Mesenchymal stem cell (in vitro differentiated cells and primary cell): Measurements from ENCODE around the gene DHH.

ENCODE experiments used
- DNase-seq: peaks from one replicate; pipeline ENCODE4 v3.0.0-alpha.2; 2013
- H2AFZ ChIP-seq: one replicate; pipeline ENCODE4 v1.6.1; 2013; ENCODE audit warnings: low read depth, mild to moderate bottlenecking, control low read depth, inconsistent platforms, low read length, moderate library complexity
- H2AK5ac ChIP-seq: 2 replicates; pipeline ENCODE4 v1.6.1; 2013; ENCODE audit warnings: low read length, moderate library complexity, mild to moderate bottlenecking, inconsistent platforms; ENCODE audit not compliant: severe bottlenecking
- H2BK120ac ChIP-seq: one replicate; pipeline ENCODE4 v1.6.1; 2013; ENCODE audit warnings: low read depth, mild to moderate bottlenecking, inconsistent platforms, low read length, moderate library complexity
- H2BK12ac ChIP-seq, 2 experiments: one replicate each; pipeline ENCODE4 v1.6.1; 2013; ENCODE audit warnings: inconsistent platforms in 2 of 2, low read length in 2 of 2, mild to moderate bottlenecking in 2 of 2, moderate library complexity in 2 of 2, control low read depth in 1 of 2
- H2BK15ac ChIP-seq: one replicate; pipeline ENCODE4 v1.6.1; 2013; ENCODE audit warnings: mild to moderate bottlenecking, low read depth, inconsistent platforms; ENCODE audit not compliant: poor library complexity, severe bottlenecking
- H2BK5ac ChIP-seq: 2 replicates; pipeline ENCODE4 v1.6.1; 2013; ENCODE audit warnings: low read depth, mild to moderate bottlenecking, low read length, control low read depth, inconsistent platforms; ENCODE audit not compliant: poor library complexity, severe bottlenecking
- H3K14ac ChIP-seq, 2 experiments: one replicate each; pipeline ENCODE4 v1.6.1; 2013; ENCODE audit warnings: inconsistent platforms in 2 of 2, low read length in 2 of 2, control low read depth in 1 of 2, mild to moderate bottlenecking in 1 of 2, moderate library complexity in 1 of 2
- H3K18ac ChIP-seq, 2 experiments: one replicate each; pipeline ENCODE4 v1.6.1; 2013; ENCODE audit warnings: inconsistent platforms in 2 of 2, low read length in 2 of 2, control low read depth in 1 of 2, low read depth in 1 of 2, mild to moderate bottlenecking in 1 of 2
- H3K23ac ChIP-seq, 2 experiments: one replicate each; pipeline ENCODE4 v1.6.1; 2013; ENCODE audit warnings: inconsistent platforms in 2 of 2, low read length in 2 of 2, mild to moderate bottlenecking in 2 of 2, moderate library complexity in 2 of 2, control low read depth in 1 of 2
- H3K27ac ChIP-seq: 2 replicates; pipeline ENCODE4 v1.5.1; 2013; ENCODE audit warnings: mild to moderate bottlenecking, moderate library complexity, low read length, control low read depth, inconsistent platforms; ENCODE audit not compliant: poor library complexity, severe bottlenecking
- H3K27me3 ChIP-seq, 2 experiments: 2 replicates each; pipeline versions ENCODE4 v1.6.1 to v1.7.0; 2013; ENCODE audit warnings: low read length in 2 of 2, mild to moderate bottlenecking in 2 of 2, moderate library complexity in 2 of 2, control low read depth in 1 of 2, inconsistent platforms in 1 of 2; ENCODE audit not compliant: control insufficient read depth in 1 of 2, insufficient read depth in 1 of 2
- H3K36me3 ChIP-seq, 2 experiments: 2 replicates each; pipeline versions ENCODE4 v1.6.1 to v1.7.0; 2013; ENCODE audit warnings: low read length in 2 of 2, control low read depth in 1 of 2, inconsistent platforms in 1 of 2, low read depth in 1 of 2, mild to moderate bottlenecking in 1 of 2; ENCODE audit not compliant: insufficient read depth in 2 of 2, control insufficient read depth in 1 of 2
- H3K4ac ChIP-seq, 2 experiments: one replicate each; pipeline ENCODE4 v1.6.1; 2013; ENCODE audit warnings: inconsistent platforms in 2 of 2, low read length in 2 of 2, mild to moderate bottlenecking in 2 of 2, moderate library complexity in 2 of 2, control low read depth in 1 of 2, low read depth in 1 of 2
- H3K4me1 ChIP-seq: 2 replicates; pipeline ENCODE4 v1.6.1; 2013; ENCODE audit warnings: low read depth, low read length, control low read depth; ENCODE audit not compliant: control insufficient read depth, insufficient read depth
- H3K4me2 ChIP-seq: 2 replicates; pipeline ENCODE4 v1.6.1; 2013; ENCODE audit warnings: low read length, mild to moderate bottlenecking, inconsistent platforms; ENCODE audit not compliant: poor library complexity, severe bottlenecking
- H3K4me3 ChIP-seq, 2 experiments: 2 replicates each; pipeline versions ENCODE4 v1.5.1 to v1.7.0; 2013; ENCODE audit warnings: low read length in 2 of 2, mild to moderate bottlenecking in 2 of 2, control low read depth in 1 of 2, low read depth in 1 of 2; ENCODE audit not compliant: insufficient read depth in 1 of 2
- H3K79me1 ChIP-seq: replicated peaks from 2 replicates; pipeline ENCODE4 v1.6.1; 2013; ENCODE audit warnings: mild to moderate bottlenecking, control low read depth, low read length, inconsistent platforms; ENCODE audit not compliant: poor library complexity, severe bottlenecking
- H3K9ac ChIP-seq: 2 replicates; pipeline ENCODE4 v1.7.0; 2013; ENCODE audit warnings: mild to moderate bottlenecking, low read length, moderate library complexity
- H3K9me3 ChIP-seq: 2 replicates; pipeline ENCODE4 v1.7.0; 2013; ENCODE audit warnings: mild to moderate bottlenecking, low read length; ENCODE audit not compliant: control insufficient read depth
- H4K8ac ChIP-seq: one replicate; pipeline ENCODE4 v1.6.1; 2013; ENCODE audit warnings: inconsistent platforms, mild to moderate bottlenecking, low read length, moderate library complexity
- H4K91ac ChIP-seq: one replicate; pipeline ENCODE4 v1.6.1; 2013; ENCODE audit warnings: mild to moderate bottlenecking, low read length, inconsistent platforms
- WGBS: methylation state at CpG from one replicate; pipeline ENCODE4 v1.1.7; 2013; ENCODE audit warnings: mixed read lengths; 5-methylcytosine and 5-hydroxymethylcytosine counted together

Gene DHH

DNA sequence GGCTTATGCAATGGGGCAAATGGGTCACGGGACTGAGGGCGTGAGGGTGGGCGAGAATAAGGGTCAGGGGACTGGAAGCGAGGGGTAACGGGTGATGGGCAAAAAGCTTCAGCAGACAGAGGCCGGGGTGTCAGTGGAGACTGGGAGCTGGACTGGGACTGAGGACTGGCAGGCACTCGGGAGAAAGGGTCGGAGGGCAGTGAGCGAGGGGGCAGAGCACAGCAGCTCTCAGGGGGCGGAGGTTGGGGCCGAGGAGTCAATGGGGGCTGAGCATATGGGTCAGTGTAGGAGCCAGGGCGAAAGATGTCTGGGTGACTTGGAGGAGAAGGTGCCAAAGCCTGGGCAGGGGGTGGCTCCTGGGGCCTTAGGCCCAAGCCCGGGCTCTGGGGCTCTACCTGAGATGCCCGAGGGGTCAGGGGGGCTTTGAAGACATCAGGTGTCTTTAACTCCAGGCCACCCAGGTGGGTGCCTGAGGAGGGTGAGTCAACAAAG is 54.2 kb downstream of the DHH start:
- Histone ChIP-seq H3K4me1 (no peaks in the 10 kb centered on the region), H3K79me1 (peaks cover 50% of the 10 kb centered on the region), H4K8ac (no peak overlapping the region), H2BK5ac (no peak overlapping the region), H3K27ac (no peak overlapping the region), H3K9me3 (no peaks in the 10 kb centered on the region), H3K27me3 (no peaks in the 10 kb centered on the region), H2BK120ac (no peak overlapping the region), H2BK12ac (no peak overlapping the region), H3K36me3 (peaks cover 85 to 92% of the 10 kb centered on the region in 2 experiments), H3K9ac (no peak overlapping the region), H2AFZ (no peak overlapping the region), H3K18ac (no peak overlapping the region), H3K14ac (no peak overlapping the region), H4K91ac (no peak overlapping the region), H2BK15ac (no peak overlapping the region), H2AK5ac (no peak overlapping the region), H3K4ac (no peak overlapping the region), H3K4me2 (no peak overlapping the region), H3K4me3 (no peak overlapping the region), H3K23ac (no peak overlapping the region)
- no peak for DNase-seq
- 97% methylated on average over 14 of the region's 14 CpGs for WGBS

DNA sequence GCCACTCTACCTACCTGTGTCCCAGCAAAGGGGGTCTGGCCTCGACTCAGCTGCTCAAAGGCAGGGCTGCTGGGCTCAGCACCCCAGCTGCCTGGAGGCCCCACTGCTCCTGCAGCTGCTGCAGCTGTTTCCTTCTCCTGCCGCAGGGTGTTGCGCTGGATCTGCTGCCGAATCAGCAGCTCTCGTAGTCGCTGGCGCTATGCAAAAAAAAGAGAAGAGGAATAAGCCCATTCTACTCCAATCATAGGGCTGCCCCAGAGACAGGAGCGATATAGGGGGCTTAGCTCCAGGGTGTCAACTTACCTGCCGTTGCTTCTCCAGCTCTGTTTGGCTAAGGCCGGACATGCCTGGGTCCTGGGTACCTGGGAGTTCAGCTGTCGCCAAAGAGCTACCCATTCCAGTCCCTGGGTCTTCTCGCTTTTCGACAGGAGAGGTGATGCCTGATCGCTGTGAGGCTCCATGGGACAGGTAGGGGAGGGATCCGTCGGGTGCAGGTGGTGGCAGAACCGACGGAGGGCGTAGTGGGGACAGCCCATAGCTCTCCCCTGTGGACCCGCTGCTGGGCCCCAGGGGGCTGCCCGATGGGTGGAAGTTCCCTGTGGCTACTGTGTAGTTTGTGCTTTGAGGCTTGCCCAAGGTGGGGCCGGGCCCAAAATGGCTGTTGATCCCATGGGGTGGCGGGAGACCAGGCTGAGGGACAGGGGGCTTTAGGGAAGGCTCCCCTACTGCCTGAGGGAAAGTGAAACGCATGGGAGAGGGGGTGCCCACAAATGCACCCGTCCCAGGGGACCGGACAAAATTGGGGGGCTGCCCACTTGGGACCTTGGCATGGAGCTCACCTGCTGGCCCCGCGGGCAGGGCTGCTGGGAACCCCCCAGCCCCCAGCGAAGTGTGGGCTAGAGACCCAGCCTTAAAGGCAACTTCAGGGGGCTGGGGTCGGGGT is 54.9 kb downstream of the DHH start:
- H3K9me3 ChIP-seq: no peaks in the 10 kb centered on the region

DNA sequence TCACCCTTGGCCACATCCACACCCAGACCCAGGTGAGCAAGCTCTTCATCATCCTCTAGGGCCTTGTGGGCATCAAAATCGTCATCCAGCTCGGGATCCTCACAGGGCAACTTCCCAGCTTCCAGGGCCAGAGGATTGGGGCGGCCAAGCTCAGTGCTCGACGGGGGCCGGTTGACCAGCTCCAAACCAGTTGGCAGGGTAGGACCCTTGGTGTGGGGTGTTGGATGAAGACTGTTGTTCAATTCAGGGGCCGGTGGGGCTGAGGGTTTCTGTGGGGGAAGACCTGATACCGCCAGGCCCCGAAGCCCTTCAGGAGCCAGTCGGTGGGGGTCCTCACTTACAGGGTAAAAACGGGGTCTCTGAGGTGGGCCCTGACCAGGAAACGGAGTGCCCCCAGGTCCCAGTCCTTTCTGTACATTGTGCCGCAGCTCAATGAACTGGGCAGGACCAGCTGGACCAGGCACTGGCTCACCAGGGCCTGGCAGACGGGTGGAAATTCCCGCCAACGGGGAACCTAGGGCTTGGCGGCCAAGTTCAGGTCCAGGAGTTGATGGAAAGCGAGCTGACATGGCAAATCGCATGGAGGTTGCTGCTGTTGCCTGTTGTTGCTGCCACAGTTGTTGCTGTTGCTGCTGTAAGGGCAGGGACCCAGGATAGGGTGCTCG is 56.2 kb downstream of the DHH start:
- Histone ChIP-seq H3K23ac (no peak overlapping the region), H4K91ac (no peak overlapping the region), H3K27me3 (no peaks in the 10 kb centered on the region), H3K9ac (no peak overlapping the region), H2AFZ (no peak overlapping the region), H3K27ac (no peak overlapping the region), H4K8ac (no peak overlapping the region), H3K4me2 (no peak overlapping the region), H3K18ac (no peak overlapping the region), H3K79me1 (peaks cover 48% of the 10 kb centered on the region), H3K4me3 (no peak overlapping the region), H2BK5ac (no peak overlapping the region), H3K14ac (no peak overlapping the region), H3K4me1 (no peaks in the 10 kb centered on the region), H2AK5ac (no peak overlapping the region), H2BK120ac (no peak overlapping the region), H3K4ac (no peak overlapping the region), H2BK12ac (no peak overlapping the region), H3K9me3 (no peaks in the 10 kb centered on the region), H2BK15ac (peak overlapping the region; percentile 17), H3K36me3 (peaks cover 81 to 93% of the 10 kb centered on the region in 2 experiments)
- 97% methylated on average over 20 of the region's 20 CpGs for WGBS
- DNase-seq: no peak

More for the DNA sequence above, 54.9 kb downstream of the DHH start:
- Histone ChIP-seq H3K4ac (no peak overlapping the region), H3K4me3 (no peak overlapping the region), H2AFZ (no peak overlapping the region), H3K4me1 (no peaks in the 10 kb centered on the region), H3K23ac (no peak overlapping the region), H3K27ac (no peak overlapping the region), H3K4me2 (no peak overlapping the region), H2BK120ac (no peak overlapping the region), H2BK15ac (no peak overlapping the region), H3K9ac (no peak overlapping the region), H4K8ac (no peak overlapping the region), H4K91ac (no peak overlapping the region), H2BK5ac (no peak overlapping the region), H2BK12ac (no peak overlapping the region), H3K18ac (no peak overlapping the region), H3K79me1 (peaks cover 50% of the 10 kb centered on the region), H2AK5ac (no peak overlapping the region), H3K27me3 (no peaks in the 10 kb centered on the region), H3K36me3 (peaks cover 81 to 93% of the 10 kb centered on the region in 2 experiments), H3K14ac (no peak overlapping the region)
- WGBS: 98% methylated on average over 30 of the region's 30 CpGs
- no peak for DNase-seq

- H2BK12ac ChIP-seq: no peak overlapping the region
- no peak overlapping the region for H4K91ac ChIP-seq
- H3K14ac ChIP-seq: no peak overlapping the region
- no peak overlapping the region for H2AK5ac ChIP-seq
- WGBS: 97% methylated on average over 7 of the region's 7 CpGs
- peaks cover 2% of the 10 kb centered on the region for H3K4me1 ChIP-seq
- H2BK120ac ChIP-seq: no peak overlapping the region
- no peak overlapping the region for H3K4me3 ChIP-seq
- H2BK15ac ChIP-seq: no peak overlapping the region
- H3K27me3 ChIP-seq: no peaks in the 10 kb centered on the region
- H3K79me1 ChIP-seq: peaks cover 51% of the 10 kb centered on the region
- no peak overlapping the region for H3K4ac ChIP-seq
- H3K36me3 ChIP-seq: peaks cover 81 to 93% of the 10 kb centered on the region in 2 experiments
- no peak overlapping the region for H3K9ac ChIP-seq
- DNase-seq: no peak
- H3K23ac ChIP-seq: no peak overlapping the region
- H3K27ac ChIP-seq: no peak overlapping the region
- no peak overlapping the region for H3K18ac ChIP-seq
- H2BK5ac ChIP-seq: no peak overlapping the region
- H4K8ac ChIP-seq: no peak overlapping the region
- H3K9me3 ChIP-seq: no peaks in the 10 kb centered on the region
- H2AFZ ChIP-seq: no peak overlapping the region
- H3K4me2 ChIP-seq: no peak overlapping the region
Measured at GRCh38 chr12:49037947-49038237, 56.7 kb downstream of the DHH start.
